ENCODE data around the gene VASH1.

VASH1 gene

DNA sequence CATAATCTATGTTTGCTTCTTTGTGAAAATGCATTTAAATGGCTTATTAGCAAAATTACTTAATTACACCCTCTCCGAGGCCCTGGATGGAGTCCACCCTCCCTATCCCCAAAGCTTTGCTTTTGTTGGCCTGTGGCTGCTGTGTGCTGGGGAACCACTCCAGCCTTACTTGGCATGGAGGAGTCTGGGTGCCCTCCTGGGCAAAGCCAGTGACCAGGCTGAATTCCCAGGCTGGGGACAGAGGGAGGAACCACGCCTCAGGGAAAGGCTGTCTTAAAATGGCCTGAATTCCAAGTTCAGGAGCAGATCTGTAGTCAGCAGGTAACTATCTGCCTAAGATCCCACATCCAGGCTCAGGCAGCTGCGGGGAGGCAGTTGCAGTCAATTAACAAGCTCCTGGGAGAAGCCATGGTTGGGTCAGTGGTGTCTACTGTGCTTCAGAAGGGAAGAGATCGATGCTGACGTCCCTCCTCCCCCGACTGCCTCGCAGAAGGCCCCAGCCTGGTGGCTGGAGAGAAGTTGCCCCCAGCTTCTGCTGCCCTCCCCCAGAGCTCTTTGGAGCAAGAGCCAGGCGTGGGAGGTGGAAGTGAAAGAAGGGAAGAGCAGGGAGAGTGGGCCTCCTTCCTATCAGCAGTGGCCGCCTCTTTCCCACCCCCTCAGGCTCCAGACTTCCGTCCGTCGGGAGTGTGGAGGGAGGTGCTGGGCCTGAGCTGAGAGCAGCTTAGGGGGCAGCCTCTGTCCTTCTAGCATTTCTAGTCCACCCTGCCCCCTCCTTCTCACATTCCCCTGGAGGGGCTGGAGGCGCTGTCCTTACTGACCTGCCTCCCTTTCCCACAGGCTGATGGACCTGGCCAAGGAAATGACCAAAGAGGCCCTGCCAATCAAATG lies 11.3 kb downstream of the VASH1 start:
- DNase-seq, result no peak

- peak; percentile 35 for DNase-seq
Measured at GRCh38 chr14:76773188-76773885, 12.1 kb downstream of the VASH1 start.

GRCh38 chr14:76773956-76774820 lies 12.9 kb downstream of the VASH1 start:
- DNase-seq, result no peak

- DNase-seq, result no peak
Measured at GRCh38 chr14:76774821-76775694, 13.8 kb downstream of the VASH1 start.

- no peak for DNase-seq
Measured at GRCh38 chr14:76775695-76776427, 14.6 kb downstream of the VASH1 start.

- no peak for DNase-seq
Measured at GRCh38 chr14:76776428-76777251, 15.4 kb downstream of the VASH1 start.

DNA sequence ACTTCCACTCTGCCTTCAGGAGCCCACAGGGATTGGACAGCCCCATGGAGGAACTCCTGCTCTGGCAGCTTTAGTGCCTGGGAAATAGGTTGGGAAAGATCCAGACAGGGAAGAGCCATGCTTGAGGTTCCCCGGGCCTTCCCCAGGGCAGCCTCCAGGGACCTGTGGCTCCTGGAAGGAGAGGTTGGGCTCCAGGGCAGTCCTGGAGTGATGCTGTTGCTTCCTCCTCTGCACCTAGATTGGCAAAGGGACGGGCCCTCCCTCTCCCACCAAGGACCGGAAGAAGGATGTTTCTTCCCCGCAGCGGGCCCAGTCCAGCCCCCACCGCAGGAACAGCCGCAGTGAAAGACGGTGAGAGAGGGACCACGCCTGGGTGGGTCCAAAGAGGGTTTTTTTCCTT lies 16.5 kb downstream of the VASH1 start:
- no peak for DNase-seq

- no peak for DNase-seq
Measured at GRCh38 chr14:76778546-76779215, 17.4 kb downstream of the VASH1 start.

- no peak for DNase-seq
Measured at GRCh38 chr14:76779221-76780057, 18.2 kb downstream of the VASH1 start.

GRCh38 chr14:76780058-76780345 lies 18.7 kb downstream of the VASH1 start:
- no peak for DNase-seq

DNA sequence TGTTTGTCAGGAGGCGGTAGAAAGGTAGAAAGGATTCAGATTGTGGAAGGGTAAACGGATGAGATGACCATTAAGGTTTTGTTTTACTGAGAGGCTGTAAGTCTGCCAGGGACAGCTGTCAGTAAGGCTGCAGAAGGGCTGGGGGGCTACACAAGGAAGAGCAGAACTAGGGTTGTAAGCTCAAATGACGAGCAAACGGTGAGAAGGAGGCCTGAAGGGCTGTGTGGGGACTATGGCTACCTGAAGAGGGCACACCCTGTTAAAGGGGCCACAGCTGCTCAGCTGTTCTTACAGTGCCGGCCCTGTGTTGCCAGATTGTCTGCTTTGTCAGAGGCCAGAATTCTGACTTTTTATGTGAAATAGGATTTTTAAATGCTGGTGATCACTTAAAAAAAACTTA lies 19.1 kb downstream of the VASH1 start:
- no peak for DNase-seq

DNA sequence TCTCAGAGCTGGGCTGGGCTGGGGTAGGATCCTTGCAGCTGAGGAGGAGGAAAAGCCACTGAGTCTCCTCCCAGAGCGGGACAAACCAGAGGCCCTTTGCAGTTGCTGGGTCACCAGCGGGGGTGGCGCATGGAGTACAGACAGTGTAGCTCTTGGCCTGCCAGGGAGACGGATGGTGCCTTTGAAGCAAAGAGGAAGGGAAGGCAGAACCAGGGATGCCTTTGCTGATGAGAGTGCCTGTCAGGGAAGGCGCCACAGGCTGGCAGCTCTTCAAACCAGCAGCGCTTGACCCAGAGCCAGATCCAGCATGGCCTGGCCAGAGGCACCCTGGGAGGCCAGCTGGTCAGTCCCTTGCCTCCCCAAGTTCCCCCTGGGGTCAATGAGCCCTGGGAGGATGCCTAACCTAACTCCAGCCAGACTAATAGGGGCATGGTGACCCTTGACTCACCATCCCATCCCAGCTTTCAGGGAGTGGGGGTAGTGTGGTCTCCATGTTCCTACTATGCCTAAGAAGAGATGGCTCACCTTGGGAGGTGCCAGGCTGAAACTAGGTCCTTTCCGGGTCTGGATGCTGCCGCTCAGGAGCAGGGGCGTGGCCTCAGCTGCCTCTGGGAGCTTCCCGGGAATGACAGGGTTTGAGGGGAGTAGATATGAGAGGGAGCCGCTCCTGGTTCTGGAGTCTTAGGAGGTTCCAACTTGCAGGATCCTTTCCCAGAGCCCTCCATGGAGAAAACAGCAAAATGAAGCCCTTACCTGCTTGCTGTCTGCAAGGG lies 19.8 kb downstream of the VASH1 start:
- no peak for DNase-seq

DNA sequence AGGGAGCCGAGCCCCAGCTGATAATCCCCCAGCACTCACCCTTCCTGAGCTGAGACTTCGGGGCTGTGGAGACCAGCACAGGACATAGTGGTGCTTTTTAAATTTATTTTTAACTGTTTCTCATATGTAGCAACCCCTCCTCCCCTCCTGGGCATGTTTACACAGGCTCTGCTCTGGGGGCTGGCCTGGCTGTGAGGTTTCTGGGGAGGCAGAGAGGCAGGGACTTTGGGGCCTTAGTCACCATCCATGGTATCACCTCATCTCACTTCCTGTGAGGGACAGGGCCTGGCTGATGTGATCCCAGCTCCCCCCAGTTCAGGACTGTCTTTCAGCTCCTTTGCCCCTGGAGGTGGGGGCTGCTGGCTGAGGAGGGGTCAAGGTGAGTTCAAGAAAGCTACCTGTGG lies 20.4 kb downstream of the VASH1 start:
- peak; percentile 24 for DNase-seq

DNA sequence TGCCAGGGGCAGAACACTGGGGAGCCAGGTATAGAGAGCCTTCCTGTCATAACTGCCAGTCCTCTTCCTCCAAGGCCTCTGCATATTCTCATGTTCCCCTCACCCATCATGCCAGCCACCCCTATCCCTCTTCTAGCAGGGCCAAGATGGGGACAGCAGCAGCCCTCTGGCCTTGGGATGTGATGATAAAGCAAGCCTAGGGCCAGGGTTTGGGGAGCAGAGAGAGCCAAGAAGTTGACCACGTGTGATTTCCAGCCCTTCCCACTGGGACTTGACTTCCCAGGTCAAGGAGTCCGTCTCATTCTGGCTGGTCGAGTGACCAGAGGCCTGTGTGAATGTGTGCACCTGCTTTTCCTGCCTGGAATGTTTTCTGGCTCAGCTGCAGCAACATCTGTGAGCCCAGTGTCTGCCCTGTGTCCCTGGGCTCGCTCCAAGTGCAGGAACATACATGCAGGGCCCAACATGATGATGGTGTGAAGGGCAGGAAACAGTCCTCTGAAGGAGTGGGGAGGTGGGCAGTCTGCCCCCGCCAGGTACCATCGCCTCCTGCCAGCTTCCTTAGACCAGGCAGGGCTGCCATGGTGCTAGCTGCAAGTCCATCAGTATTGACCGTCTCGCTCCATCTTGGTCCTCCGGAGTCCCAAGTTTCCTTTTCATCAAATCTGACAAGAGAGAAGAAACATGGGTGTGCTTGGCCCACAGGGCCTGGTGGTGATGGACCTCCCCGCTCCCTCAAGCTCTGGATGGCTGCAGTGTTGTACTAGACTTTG lies 21.0 kb downstream of the VASH1 start:
- no peak for DNase-seq

GRCh38 chr14:76782885-76783566 lies 21.8 kb downstream of the VASH1 start:
- DNase-seq, result peak; percentile 57

DNA sequence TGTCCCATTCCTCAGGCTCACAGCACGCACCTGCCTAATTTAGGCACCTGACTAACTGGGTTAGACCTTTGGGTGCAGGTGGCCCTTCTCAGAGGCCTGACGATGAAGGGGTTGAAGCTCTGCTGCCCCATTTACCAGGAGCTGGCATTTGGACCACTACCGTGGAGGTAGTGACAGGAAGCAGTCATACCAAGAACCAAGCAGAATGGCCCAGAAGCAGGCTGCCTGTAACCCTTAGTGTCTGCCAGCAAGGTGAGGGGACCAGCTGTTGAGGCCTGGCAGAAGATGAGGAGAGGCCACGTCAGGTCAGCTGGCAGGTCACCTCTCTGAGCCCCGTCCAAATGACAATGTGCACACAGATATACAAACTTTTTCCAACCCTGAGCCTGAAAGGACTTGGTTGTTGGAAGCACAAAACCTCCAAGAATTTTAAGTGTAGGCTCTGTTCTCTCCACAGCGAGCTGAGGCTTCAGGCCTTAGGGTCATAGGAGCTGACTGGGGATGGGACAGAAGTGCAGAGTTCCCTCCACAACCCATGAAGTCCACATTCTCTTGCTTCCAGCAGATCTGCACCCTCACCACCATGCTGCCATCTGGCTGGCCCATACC lies 23.1 kb downstream of the VASH1 start:
- no peak for DNase-seq

GRCh38 chr14:76784881-76785280 lies 23.6 kb downstream of the VASH1 start:
- peak; percentile 52 for DNase-seq

Data from activated CD4-positive, alpha-beta T cell treated with anti-CD3 and anti-CD28 coated beads, Interleukin-2, amount 50 U/mL, for 16 hours (primary cell).